Heart left ventricle (tissue), 13 donors: ENCODE data around the gene BLOC1S4.

Source experiments
- POLR2A ChIP-seq, 2 donors: fragments of 450-650 bp; IDR thresholded peaks; one replicate each; pipeline ENCODE4 v1.6.1; 2017; ENCODE audit warnings: antibody characterized with exemption in 2 of 2, mild to moderate bottlenecking in 2 of 2, moderate library complexity in 2 of 2
- TF ChIP-seq, protein P1 (sequence below), 12 donors: fragments of 200-600 bp; sonication (generic) in 4 of 12; IDR thresholded peaks; one replicate each; pipeline versions ENCODE4 v1.5.0 to v1.8.0; 2018 to 2022; ENCODE audit warnings: antibody characterized with exemption in 12 of 12, mild to moderate bottlenecking in 5 of 12
- donor health status: ischemic (EF 13 %, LVEDD 7.1; RV severe dilation, severe dysfunction).
- donor health status: DM: no; HTN: yes; CAD: no.
- donor health status: DM: no; HTN: no; CAD: no.
- donor health status: ischemic (EF 25% LVEDD 6.9; RV normal size, moderate dysfunction).
- donor health status: ischemic (EF 25% LVEDD 5.7; RV mildly dilated, moderate dysfunction).
- donor health status: ischemic (EF 35%, LVEDD 5.7; RV mildly dilated, moderate dysfunction).
- donor health status: nonischemic (EF 11% LVEDD 7.7; RV severe dilation, severe dysfunction).
- donor health status: DM: yes; HTN: yes; CAD: no.
- donor health status: PGD.
- donor health status: ischemic (EF 29% LVEDD 5.4; RV normal size, mild dysfunction).
- donor health status: nonischemic (EF 23%, LVEDD 6.1; RV moderate dilation, normal function).

DNA sequence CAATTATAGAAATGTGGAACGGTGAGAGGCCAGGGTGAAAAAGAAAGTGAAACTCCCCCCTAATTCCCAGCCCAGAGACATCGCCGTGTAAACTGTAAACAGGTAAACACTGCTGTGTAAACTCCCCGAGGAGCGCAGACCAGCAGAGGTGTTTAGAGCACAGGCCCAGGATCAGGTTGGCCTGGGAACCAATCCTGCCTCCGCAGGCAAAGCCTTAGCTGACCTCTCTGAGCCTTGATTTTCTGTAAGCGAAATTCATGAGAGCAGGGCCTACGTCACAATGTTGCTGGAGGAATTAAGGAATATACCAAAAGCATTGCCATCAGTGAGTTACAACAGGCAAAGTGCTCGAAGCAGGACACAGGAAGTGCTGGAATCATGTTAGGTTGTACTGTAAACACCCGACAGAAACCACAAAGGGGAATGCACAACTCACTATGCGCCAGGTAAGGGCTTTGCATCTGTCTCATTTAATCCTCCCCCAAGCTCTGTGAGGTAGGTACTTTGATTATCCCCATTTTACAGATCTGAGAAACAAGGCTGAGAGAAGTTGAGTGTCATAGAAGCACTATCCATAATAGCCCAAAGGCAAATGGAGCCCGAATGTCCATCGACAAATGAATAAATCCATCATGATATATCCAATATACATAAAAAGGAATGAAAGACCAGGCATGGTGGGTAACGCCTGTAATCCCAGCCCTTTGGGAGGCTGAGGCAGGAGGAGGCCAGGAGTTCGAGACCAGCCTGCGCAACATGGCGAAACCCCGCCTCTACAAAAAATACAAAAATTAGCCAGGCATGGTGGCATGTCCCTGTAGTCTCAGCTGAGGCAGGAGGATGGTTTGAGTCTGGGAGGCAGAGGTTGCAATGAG lies 35.9 kb downstream of the BLOC1S4 start:
- TF ChIP-seq, protein P1, sequence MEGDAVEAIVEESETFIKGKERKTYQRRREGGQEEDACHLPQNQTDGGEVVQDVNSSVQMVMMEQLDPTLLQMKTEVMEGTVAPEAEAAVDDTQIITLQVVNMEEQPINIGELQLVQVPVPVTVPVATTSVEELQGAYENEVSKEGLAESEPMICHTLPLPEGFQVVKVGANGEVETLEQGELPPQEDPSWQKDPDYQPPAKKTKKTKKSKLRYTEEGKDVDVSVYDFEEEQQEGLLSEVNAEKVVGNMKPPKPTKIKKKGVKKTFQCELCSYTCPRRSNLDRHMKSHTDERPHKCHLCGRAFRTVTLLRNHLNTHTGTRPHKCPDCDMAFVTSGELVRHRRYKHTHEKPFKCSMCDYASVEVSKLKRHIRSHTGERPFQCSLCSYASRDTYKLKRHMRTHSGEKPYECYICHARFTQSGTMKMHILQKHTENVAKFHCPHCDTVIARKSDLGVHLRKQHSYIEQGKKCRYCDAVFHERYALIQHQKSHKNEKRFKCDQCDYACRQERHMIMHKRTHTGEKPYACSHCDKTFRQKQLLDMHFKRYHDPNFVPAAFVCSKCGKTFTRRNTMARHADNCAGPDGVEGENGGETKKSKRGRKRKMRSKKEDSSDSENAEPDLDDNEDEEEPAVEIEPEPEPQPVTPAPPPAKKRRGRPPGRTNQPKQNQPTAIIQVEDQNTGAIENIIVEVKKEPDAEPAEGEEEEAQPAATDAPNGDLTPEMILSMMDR (IDR thresholded peaks at IDR 0.05), result no peak
- TF ChIP-seq POLR2A (IDR thresholded peaks at IDR 0.05), result no peak
